DND-41 (cell line): ENCODE data around the gene MAGI1.

Source experiments
- ATAC-seq: fragments of 200-7000 bp; cut with Tn5 transposase; 3 replicates; pipeline ENCODE4 v1.9.1; 2021; ENCODE audit warnings: low read depth; ENCODE audit not compliant: insufficient read depth
- DNase-seq: peaks from one replicate; pipeline ENCODE4 v3.0.0-alpha.2; 2020
- H2AFZ ChIP-seq: 2 replicates; pipeline ENCODE4 v1.6.0; 2012; ENCODE audit warnings: low read depth, low read length
- H3K27ac ChIP-seq: 2 replicates; pipeline ENCODE4 v1.5.1; 2012; ENCODE audit warnings: low read length, inconsistent platforms
- H3K27me3 ChIP-seq: fragments of 200-600 bp; sonication (generic); 2 replicates; pipeline ENCODE4 v1.6.0; 2012; ENCODE audit warnings: low read length, mild to moderate bottlenecking, inconsistent platforms; ENCODE audit not compliant: insufficient read depth, poor library complexity
- H3K36me3 ChIP-seq: 2 replicates; pipeline ENCODE4 v1.5.1; 2012; ENCODE audit warnings: low read length, inconsistent platforms; ENCODE audit not compliant: insufficient read depth
- H3K4me1 ChIP-seq: 2 replicates; pipeline ENCODE4 v1.5.1; 2012; ENCODE audit warnings: mild to moderate bottlenecking, low read length; ENCODE audit not compliant: insufficient read depth
- H3K4me2 ChIP-seq: 2 replicates; pipeline ENCODE4 v1.6.0; 2012; ENCODE audit warnings: mild to moderate bottlenecking, moderate library complexity, low read length, inconsistent platforms; ENCODE audit not compliant: insufficient read depth
- H3K4me3 ChIP-seq, 2 experiments: fragments of 200-600 bp in 1 of 2; shearing (Covaris generic) in 1 of 2; 2 replicates each; pipeline ENCODE4 v1.5.1; 2012 to 2016; ENCODE audit warnings: inconsistent platforms in 2 of 2, low read length in 2 of 2, mild to moderate bottlenecking in 2 of 2, low read depth in 1 of 2, moderate library complexity in 1 of 2
- H3K79me2 ChIP-seq: 2 replicates; pipeline ENCODE4 v1.6.0; 2012; ENCODE audit warnings: low read length, inconsistent platforms; ENCODE audit not compliant: insufficient read depth
- H3K9ac ChIP-seq: 2 replicates; pipeline ENCODE4 v1.6.0; 2012; ENCODE audit warnings: low read depth, mild to moderate bottlenecking, inconsistent platforms, low read length, moderate library complexity
- H3K9me3 ChIP-seq: 2 replicates; pipeline ENCODE4 v1.5.1; 2012; ENCODE audit warnings: low read length, moderate library complexity, mild to moderate bottlenecking, inconsistent platforms; ENCODE audit not compliant: insufficient read depth, severe bottlenecking
- H4K20me1 ChIP-seq: 2 replicates; pipeline ENCODE4 v1.6.0; 2012; ENCODE audit warnings: low read length; ENCODE audit not compliant: insufficient read depth
- CTCF ChIP-seq: IDR thresholded peaks from 2 replicates; pipeline ENCODE4 v1.5.1; 2012; ENCODE audit warnings: borderline replicate concordance, low read length, moderate library complexity, mild to moderate bottlenecking; ENCODE audit not compliant: poor library complexity, severe bottlenecking; ENCODE audit errors: extremely low read depth
- EZH2 ChIP-seq: IDR thresholded peaks from 3 replicates; pipeline ENCODE4 v1.6.1; 2012; ENCODE audit warnings: borderline replicate concordance, low read depth, mild to moderate bottlenecking, moderate library complexity, low read length, inconsistent platforms; ENCODE audit not compliant: severe bottlenecking

The MAGI1 gene

GRCh38 chr3:65347166-65347565 is 691.6 kb downstream of the MAGI1 start:
- H4K20me1 ChIP-seq, result no peaks in the 10 kb centered on the region
- H2AFZ ChIP-seq, result no peak overlapping the region
- H3K9me3 ChIP-seq, result no peaks in the 10 kb centered on the region
- no peak overlapping the region for H3K27ac ChIP-seq
- H3K4me2 ChIP-seq, result no peak overlapping the region
- no peaks in the 10 kb centered on the region for H3K27me3 ChIP-seq
- DNase-seq (no peak), ATAC-seq (no peak)
- H3K4me3 ChIP-seq, result no peak overlapping the region
- H3K79me2 ChIP-seq, result no peaks in the 10 kb centered on the region
- H3K4me1 ChIP-seq, result no peaks in the 10 kb centered on the region
- no peaks in the 10 kb centered on the region for H3K36me3 ChIP-seq
- TF ChIP-seq EZH2 (no peak), CTCF (no peak)
- no peak overlapping the region for H3K9ac ChIP-seq

- no peaks in the 10 kb centered on the region for H3K36me3 ChIP-seq
- TF ChIP-seq CTCF, result no peak
- no peak for TF ChIP-seq EZH2
- no peak overlapping the region for H3K27ac ChIP-seq
- H3K79me2 ChIP-seq, result no peaks in the 10 kb centered on the region
- H3K9me3 ChIP-seq, result no peaks in the 10 kb centered on the region
- no peak overlapping the region for H3K9ac ChIP-seq
- no peak overlapping the region for H2AFZ ChIP-seq
- no peaks in the 10 kb centered on the region for H4K20me1 ChIP-seq
- no peak overlapping the region for H3K4me3 ChIP-seq
- no peaks in the 10 kb centered on the region for H3K4me1 ChIP-seq
- H3K27me3 ChIP-seq, result no peaks in the 10 kb centered on the region
- ATAC-seq (no peak), DNase-seq (no peak)
- no peak overlapping the region for H3K4me2 ChIP-seq
Observed at GRCh38 chr3:65344846-65345245, 693.9 kb downstream of the MAGI1 start.

- Histone ChIP-seq H4K20me1 (no peaks in the 10 kb centered on the region), H3K9me3 (no peaks in the 10 kb centered on the region)
- DNase-seq, result no peak
Observed at GRCh38 chr3:65344444-65344843, 694.3 kb downstream of the MAGI1 start.

More at GRCh38 chr3:65344444-65344843, 694.3 kb downstream of the MAGI1 start:
- H2AFZ ChIP-seq, result no peak overlapping the region
- H3K36me3 ChIP-seq, result no peaks in the 10 kb centered on the region
- no peak overlapping the region for H3K4me3 ChIP-seq
- no peak overlapping the region for H3K4me2 ChIP-seq
- no peak overlapping the region for H3K9ac ChIP-seq
- ATAC-seq, result no peak
- H3K27me3 ChIP-seq, result no peaks in the 10 kb centered on the region
- H3K79me2 ChIP-seq, result no peaks in the 10 kb centered on the region
- no peak for TF ChIP-seq EZH2
- no peak for TF ChIP-seq CTCF
- no peaks in the 10 kb centered on the region for H3K4me1 ChIP-seq
- H3K27ac ChIP-seq, result no peak overlapping the region
